ENCODE data around the gene SLC9A7. TPM values are rescaled to one million over a fixed set of nuclear protein-coding genes. Genes with fewer than 3 reads are reported as not detected.

SLC9A7 gene
- total RNA-seq, 1 experiment from 2014 or later, result 5.9 TPM

DNA sequence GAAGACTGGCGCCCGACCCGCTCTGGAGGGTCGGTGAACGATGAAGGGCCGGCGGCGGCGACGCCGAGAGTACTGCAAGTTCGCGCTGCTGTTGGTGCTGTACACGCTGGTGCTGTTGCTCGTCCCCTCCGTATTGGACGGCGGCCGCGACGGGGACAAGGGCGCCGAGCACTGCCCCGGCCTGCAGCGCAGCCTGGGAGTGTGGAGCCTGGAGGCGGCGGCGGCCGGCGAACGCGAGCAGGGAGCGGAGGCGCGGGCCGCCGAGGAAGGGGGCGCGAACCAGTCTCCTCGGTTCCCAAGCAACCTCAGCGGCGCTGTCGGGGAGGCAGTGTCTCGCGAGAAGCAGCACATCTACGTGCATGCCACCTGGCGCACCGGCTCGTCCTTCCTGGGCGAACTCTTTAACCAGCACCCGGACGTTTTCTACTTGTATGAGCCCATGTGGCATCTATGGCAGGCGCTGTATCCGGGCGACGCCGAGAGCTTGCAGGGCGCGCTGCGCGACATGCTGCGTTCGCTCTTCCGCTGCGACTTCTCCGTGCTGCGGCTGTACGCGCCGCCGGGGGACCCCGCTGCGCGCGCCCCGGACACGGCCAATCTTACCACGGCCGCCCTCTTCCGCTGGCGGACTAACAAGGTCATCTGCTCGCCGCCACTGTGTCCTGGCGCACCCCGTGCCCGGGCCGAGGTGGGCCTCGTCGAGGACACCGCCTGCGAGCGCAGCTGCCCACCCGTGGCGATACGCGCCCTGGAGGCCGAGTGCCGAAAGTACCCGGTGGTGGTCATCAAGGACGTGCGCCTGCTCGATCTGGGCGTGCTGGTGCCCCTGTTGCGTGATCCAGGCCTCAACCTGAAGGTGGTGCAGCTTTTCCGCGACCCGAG, 184.8 kb downstream of the SLC9A7 start:
- DNase-seq (ENCODE audit: low spot score), result peak; percentile 15

DNA sequence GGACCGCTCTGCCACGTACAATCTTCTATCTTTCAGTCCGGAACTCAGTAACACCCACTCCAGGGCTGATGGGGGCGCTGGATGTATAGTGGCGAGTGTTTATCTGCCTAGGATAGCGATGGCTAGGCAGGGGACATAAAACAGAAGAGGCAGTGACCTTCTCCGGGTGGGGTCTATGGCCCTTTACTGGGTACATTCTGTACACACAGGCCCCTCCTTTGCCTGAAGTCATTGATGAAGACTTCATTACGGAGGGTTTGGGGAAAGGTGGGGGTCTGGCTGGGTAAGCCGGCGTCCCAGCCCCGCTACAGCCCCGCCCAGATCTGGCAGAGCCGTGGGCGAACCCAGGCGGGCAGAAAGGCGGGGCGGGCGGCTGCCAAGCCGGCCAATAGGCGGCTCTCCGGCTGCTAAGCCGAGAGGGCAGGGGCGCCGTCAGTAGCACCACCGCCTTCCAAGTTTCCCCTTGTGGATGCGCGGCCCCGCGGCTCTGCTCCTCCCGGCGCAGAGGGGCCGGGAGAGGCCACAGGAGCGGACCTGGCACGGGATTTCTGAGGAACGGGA, 185.5 kb downstream of the SLC9A7 start, which contains the start of gene CHST7:
CHST7 (plus strand) TSS at position 435 of the 561 bp plus-strand sequence. CDS start 167 bp downstream, outside the sequence.
- DNase-seq (ENCODE audit: low spot score), result peak; percentile 29

DNA sequence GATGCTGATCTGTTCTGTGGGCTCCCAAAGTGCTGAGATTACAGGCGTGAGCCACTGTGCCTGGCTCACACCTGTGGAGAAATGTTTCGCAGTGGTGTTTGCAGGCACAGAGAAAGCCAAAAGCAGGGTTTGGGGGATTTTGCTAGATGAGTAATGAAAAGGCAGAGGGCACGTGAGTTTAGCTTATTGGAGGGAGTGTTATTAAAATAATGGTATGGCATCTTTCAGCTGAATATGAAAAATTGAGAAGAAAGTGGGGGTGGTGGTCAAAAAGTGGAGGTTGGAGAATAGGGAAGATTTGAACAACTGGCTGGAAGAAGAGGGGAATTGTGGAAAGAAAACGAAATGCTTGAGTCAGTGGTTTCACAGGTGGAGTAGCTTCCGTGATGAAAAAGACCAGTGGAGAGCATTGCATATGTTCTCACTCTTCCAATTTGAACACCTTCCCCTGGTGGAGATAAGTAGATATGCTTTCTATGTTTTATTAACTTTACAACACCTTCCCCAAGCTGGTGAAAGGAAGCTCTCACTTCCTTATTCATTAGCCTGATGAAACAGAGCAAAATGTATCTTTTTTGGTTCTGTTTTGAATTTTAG, 186.5 kb downstream of the SLC9A7 start:
- DNase-seq (ENCODE audit: low spot score), result no peak

DNA sequence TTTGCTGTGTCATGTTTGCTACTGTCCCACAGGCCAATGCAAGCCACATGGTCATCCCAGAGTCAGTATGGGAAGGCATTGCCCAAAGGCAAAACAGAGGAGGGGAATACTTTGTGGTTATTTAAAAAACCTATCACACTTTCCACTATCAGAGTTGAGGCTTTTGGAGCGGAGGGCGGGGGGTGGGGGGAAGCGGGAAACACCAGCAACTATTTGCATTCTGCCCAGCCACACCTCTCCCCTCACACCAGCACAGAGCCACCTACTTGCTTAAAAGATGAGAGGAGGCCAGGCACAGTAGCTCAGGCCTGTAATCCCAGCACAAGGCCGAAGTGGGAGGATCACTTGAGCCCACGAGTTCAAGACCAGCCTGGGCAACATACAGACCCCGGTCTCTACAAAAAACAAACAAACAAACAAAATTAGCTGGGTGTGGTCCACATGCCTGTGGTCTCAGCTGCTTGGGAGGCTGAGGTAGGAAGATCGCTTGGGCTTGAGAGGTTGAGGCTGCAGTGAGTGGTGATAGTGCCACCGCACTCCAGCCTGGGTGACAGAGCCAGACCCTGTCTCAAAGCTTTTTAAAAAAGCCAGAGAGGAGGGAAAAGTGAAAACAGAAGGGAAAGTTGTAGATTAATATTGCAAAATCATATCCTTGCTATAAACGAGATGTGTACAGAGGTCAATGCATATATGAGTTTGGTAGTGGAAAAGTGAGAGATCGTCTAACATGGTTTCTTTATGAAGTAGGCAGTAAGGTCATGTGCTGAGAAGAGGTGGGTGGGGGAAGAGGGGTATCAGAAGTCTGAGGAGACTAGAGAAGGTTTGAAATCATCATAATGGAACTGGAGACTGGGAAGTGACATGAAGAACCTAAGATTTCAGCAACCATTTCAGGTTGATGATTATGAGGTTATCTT, 187.2 kb downstream of the SLC9A7 start:
- peak; percentile 38 for DNase-seq (ENCODE audit: low spot score)

DNA sequence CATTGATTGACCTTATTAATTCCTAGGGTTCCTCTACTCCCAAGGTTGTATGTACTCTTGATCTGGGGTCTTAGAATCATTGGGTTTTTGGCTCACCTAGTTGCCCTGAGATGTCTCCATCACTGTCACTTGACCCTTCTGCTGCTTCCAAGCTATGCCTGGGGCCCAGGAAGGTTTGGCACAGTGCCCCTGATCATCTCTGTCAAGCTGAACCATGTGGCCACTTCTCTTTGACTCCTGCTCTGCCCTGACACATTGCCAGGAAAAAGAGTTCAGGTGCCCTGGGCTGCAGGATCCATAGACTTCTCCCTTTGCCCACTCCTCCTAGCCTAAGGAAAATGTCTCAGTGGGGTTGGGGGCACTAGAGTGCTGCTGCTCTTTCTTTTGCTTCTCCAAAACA, 189.3 kb downstream of the SLC9A7 start:
- no peak for DNase-seq (ENCODE audit: low spot score)

DNA sequence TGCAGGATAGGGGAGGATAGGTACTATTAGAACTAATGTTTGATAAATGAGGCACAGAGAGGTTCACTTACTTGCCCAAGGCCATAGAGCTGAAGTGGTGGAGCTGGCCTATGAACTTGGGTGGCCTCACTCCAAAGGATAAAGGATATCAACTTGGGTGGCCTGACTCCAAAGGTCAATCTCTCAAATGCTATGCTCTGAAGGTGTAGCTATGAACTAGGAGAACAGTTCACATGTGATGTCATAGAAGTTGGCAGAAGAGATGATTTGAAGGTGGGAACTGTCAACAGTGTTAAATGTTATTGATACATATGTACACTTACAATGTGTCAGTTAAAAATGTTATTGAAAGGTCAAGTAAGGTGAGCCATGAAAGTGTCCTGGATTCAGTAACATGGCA, 191.5 kb downstream of the SLC9A7 start:
- DNase-seq (ENCODE audit: low spot score), result no peak

DNA sequence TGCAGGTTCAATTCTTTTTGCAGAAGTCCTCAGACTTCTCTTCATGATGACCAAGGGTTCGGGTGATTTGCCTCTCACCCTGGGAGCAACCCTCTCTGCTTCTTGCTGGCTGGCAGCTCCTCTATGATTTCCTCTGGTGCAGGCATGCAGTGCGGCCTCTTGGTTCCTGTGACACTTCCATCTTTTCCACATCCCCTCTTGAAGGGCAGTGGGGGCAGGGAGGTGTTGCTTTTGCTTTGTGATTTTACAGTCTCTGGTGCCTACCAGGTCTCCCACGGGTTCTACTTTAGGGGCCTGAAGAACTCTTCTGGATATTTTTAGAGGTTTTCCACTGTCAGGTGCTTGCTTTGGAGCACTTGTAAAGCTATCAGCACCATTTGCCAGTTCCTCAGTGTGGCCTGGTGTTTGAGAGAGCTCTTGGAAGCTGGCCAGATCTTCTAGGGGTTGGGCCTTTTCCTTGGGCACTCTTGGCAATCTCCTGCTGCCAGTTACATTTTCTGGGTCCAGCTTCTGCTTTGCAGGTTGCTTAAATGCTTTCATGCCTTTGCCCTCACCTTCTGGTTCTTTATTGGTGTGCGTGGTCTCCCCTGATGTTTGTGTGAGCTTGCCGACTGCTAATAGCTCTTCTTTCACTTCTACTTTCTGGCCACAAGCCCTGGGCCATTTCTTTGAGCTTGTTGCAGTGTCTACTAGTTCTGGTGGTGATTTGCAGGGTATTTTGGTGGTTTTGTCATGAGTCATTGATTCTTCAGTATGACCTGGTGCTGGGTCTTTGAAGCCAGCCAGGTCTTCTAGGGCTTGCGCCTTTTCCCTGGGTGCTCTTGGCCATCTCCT, 196.9 kb downstream of the SLC9A7 start:
- DNase-seq (ENCODE audit: low spot score), result no peak

DNA sequence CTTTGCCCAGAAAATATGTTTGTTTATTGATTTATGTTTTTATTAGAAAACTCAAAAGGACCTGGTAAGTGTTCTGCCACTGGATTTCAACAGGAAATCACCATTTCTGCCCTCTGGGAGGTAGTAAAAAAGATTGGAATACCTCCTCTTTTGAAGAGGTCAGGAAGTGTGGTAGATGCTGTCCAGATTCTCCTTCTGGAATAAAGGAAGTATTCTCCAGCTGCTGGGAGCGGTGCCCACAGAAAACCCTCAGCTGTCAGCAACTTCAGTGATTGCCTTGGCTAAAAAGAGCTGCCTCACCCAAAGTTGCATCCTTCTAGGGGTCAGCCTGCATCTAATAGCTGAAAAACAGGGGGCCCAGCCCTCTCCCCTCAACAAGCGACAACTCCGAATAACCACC, 199.9 kb downstream of the SLC9A7 start:
- no peak for DNase-seq (ENCODE audit: low spot score)

DNA sequence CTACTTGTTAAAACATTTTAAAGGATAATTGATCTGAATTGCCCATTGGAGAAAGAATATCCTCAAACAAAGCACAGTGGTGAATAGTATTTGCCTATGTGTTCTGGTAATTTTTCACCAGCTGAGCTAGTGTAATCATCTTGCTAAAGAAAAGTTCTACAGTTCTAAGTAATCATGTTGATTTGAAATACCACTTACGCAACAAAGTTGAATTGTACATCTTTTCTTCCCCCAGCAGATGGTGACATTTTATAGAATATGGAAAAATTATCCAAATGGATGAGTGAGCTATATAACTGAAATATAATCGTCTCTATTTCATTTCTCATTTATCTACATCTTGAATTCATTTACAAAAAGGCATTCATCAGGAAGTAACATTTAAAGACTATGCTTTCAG, 204.0 kb downstream of the SLC9A7 start:
- no peak for DNase-seq (ENCODE audit: low spot score)

DNA sequence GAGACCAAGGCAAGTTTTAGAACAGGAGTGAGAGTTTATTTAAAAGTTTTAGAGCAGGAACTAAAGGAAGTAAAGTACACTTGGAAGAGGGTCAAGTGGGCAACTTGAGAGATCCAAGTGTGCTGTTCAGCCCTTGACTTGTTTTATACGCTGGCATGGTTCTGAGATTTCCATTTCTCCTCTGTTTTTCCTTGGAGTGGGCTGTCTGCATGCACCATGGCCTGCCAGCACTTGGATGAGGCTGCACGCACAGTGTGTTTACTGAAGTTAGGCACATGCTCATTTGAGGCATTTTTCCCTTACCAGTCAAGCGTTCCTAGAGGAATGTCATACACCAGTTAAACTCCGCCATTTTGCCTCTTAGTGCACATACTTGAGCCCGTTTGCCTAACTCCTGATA, 205.0 kb downstream of the SLC9A7 start:
- no peak for DNase-seq (ENCODE audit: low spot score)

DNA sequence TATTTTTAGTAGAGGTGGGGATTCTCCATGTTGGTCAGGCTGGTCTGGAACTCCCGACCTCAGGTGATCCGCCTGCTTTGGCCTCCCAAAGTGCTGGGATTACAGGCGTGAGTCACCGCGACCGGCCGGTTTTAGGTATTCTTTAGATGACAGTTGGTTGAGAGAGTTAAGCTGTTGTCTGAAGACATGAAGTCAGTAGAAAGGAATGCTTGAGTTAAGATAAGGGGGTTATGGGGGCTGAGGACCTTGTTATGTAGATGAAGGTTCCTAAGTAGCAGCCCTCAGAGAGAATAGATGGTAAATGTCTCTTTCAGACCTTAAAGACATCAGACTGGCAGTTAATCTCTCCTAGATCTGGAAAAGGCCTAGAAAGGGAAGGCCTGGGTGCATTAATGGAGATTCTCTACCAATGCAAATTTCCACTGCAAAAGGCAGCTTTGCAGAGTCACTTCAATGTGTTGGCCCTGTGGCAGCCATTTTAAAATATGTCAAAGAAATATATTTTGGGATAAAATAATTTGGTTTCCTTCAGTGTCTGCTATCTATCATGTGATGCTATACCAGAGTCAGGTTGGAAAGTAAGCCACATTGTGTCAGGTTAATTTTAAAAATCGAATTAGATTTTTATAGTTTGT, 207.3 kb downstream of the SLC9A7 start:
- peak; percentile 10 for DNase-seq (ENCODE audit: low spot score)

DNA sequence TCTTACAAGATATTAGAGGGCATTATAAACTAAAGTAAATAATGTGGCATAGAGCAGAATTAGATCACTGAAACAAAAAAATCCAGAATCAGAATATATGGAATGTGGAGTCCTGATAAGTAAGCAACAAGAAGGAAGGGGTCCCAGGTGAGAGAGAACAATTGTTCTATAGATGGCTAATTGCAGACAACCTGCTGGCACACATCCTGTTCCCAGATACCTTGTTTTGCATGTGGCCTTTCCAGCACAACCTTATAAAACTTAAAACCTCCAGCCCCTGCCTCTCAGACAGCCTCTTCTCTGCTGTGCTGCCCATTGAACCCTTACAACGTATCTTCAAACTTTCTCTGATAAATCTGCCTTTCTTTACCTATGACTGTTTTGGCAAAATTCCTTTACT, 209.0 kb downstream of the SLC9A7 start:
- no peak for DNase-seq (ENCODE audit: low spot score)

Other genes with a start within 250 kb of the SLC9A7 start
- 2.1 and 3.5 TPM in 2 replicates for gene ZNF674, start 213.7 kb downstream of the SLC9A7 start, total RNA-seq (2014; rRNA removed; shearing (Covaris generic))
- gene CHST7, start 185.4 kb downstream of the SLC9A7 start, total RNA-seq (2014; rRNA removed; shearing (Covaris generic)), result 0.80 and 2.2 TPM in 2 replicates
- 14.8 and 17.4 TPM in 2 replicates for gene RP2, start 77.9 kb upstream of the SLC9A7 start, total RNA-seq (2014; rRNA removed; shearing (Covaris generic))
- gene JADE3, start 153.3 kb upstream of the SLC9A7 start, total RNA-seq (2014; rRNA removed; shearing (Covaris generic)), result 4.6 and 5.6 TPM in 2 replicates